ENCODE measurements around the gene PIP4P1.

The PIP4P1 gene

DNA sequence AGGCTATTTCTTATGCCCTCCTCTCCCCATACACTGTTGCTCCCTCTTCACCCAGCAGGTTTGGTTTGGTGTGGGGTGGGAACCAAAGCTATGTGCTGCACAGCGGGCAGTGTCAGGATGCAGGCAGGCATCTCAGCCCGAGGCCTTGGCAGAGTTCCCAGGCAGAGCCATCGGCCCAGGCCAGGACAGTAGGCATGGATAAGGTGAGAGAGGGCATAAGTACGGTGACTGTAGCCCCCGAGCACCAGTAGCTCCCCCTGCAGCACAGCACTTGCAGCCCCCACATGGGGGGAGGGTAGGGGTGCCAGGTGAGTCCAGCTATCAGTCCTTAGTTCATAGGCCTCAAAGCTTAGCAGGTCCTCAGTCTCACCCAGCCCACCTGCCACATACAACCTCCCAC is 32.4 kb downstream of the PIP4P1 start:
- Histone ChIP-seq H3K4me2 (ENCODE audit: low read length) (peak overlapping the region; percentile 95), H3K4me3 (ENCODE audit: low read length) (peak overlapping the region; percentile 73), H3K9me3 (ENCODE audit: control insufficient read depth, insufficient read depth, low read length) (no peaks in the 10 kb centered on the region), H3K4me1 (ENCODE audit: control insufficient read depth, low read length) (peaks cover 44% of the 10 kb centered on the region), H3K36me3 (ENCODE audit: control insufficient read depth, low read length) (no peaks in the 10 kb centered on the region), H3K79me2 (ENCODE audit: control insufficient read depth, low read length) (no peaks in the 10 kb centered on the region), H3K27me3 (ENCODE audit: control insufficient read depth, low read length) (no peaks in the 10 kb centered on the region), H3K9me2 (replicated peaks; ENCODE audit: control insufficient read depth, low read length) (no peaks in the 10 kb centered on the region), H3F3A (ENCODE audit: control insufficient read depth, insufficient read depth) (peaks cover 8% of the 10 kb centered on the region; the same call in 1 of the 2 replicates), H3K27ac (ENCODE audit: low read depth, low read length) (peak overlapping the region; percentile 92), H4K20me1 (ENCODE audit: control insufficient read depth, insufficient read depth, low read depth, low read length) (no peaks in the 10 kb centered on the region)
- TF ChIP-seq, protein P1, sequence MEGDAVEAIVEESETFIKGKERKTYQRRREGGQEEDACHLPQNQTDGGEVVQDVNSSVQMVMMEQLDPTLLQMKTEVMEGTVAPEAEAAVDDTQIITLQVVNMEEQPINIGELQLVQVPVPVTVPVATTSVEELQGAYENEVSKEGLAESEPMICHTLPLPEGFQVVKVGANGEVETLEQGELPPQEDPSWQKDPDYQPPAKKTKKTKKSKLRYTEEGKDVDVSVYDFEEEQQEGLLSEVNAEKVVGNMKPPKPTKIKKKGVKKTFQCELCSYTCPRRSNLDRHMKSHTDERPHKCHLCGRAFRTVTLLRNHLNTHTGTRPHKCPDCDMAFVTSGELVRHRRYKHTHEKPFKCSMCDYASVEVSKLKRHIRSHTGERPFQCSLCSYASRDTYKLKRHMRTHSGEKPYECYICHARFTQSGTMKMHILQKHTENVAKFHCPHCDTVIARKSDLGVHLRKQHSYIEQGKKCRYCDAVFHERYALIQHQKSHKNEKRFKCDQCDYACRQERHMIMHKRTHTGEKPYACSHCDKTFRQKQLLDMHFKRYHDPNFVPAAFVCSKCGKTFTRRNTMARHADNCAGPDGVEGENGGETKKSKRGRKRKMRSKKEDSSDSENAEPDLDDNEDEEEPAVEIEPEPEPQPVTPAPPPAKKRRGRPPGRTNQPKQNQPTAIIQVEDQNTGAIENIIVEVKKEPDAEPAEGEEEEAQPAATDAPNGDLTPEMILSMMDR (IDR thresholded peaks at IDR 0.05; ENCODE audit: low read depth, low read length, poor library complexity, severe bottlenecking), result no peak
- TF ChIP-seq EZH2phosphoT487 (IDR thresholded peaks at IDR 0.05; ENCODE audit: borderline replicate concordance, low read length), result no peak

DNA sequence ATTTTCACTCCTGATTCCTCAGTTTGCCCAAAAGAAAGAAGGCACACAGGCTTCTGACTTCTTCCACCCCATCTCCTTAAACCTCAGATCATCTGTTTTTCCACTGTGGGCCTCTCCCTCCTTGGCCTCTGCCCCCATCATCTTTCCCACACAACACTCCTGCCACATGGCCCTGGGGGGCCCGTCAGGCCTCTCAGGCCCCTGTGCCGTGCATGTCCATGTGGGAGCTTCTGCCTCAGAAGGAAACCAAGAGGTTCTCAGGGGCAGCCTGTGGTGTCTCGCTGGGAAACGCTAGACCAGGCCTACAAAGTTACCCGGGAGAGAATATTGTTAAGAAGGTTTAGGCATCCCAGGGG is 33.2 kb downstream of the PIP4P1 start:
- Histone ChIP-seq H3K27me3 (ENCODE audit: control insufficient read depth, low read length) (no peaks in the 10 kb centered on the region), H3K4me2 (ENCODE audit: low read length) (peak overlapping the region; percentile 95), H3K4me1 (ENCODE audit: control insufficient read depth, low read length) (peaks cover 48% of the 10 kb centered on the region), H3K27ac (ENCODE audit: low read depth, low read length) (peak overlapping the region; percentile 92), H3K36me3 (ENCODE audit: control insufficient read depth, low read length) (no peaks in the 10 kb centered on the region), H3K9me2 (replicated peaks; ENCODE audit: control insufficient read depth, low read length) (no peaks in the 10 kb centered on the region), H4K20me1 (ENCODE audit: control insufficient read depth, insufficient read depth, low read depth, low read length) (no peaks in the 10 kb centered on the region), H3K79me2 (ENCODE audit: control insufficient read depth, low read length) (no peaks in the 10 kb centered on the region), H3K9me3 (ENCODE audit: control insufficient read depth, insufficient read depth, low read length) (no peaks in the 10 kb centered on the region), H3K4me3 (ENCODE audit: low read length) (peak overlapping the region; percentile 73), H3F3A (ENCODE audit: control insufficient read depth, insufficient read depth) (peaks cover 8% of the 10 kb centered on the region; the same call in 1 of the 2 replicates)
- TF ChIP-seq, protein P1 (IDR thresholded peaks at IDR 0.05; ENCODE audit: low read depth, low read length, poor library complexity, severe bottlenecking), result no peak
- TF ChIP-seq EZH2phosphoT487 (IDR thresholded peaks at IDR 0.05; ENCODE audit: borderline replicate concordance, low read length), result no peak

DNA sequence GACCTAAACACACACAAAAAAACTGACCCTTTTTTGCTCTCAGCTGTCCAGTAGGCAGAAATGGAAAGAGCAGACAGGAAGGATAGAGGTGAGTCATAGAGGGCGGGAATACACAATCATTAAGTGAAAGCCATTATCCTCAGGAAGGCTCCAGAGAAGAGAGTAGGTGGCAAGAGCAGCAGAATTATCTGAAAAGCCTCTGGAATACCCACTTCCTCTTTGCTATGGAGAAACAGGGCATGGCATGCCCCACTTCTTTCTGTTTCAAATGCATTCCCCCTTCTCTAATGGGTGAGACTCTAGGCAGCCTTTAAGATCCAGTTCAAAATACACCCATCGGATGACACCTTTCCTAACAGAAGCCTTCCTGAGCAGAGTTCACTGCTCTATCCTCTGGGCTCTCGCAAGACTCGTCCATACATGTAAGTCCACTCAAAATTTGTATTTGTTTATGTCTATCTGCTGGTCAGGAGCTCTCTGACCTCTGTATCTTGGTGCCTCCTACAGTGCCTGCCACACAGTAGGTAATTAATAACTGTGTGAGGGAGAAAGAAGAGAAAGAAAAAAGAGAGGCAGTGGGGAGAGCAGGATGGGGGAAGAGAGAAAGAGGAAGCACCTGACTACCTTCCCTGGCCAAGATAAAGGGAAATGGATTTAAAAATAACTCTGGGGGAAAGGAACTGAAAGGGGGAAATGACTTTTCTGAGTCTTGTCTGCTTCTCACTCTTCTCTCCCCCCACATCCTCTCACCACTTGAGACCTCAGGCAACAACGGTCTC is 33.8 kb downstream of the PIP4P1 start:
- Histone ChIP-seq H4K20me1 (ENCODE audit: control insufficient read depth, insufficient read depth, low read depth, low read length) (no peaks in the 10 kb centered on the region), H3K27me3 (ENCODE audit: control insufficient read depth, low read length) (no peaks in the 10 kb centered on the region), H3K79me2 (ENCODE audit: control insufficient read depth, low read length) (no peaks in the 10 kb centered on the region), H3K36me3 (ENCODE audit: control insufficient read depth, low read length) (no peaks in the 10 kb centered on the region), H3K4me1 (ENCODE audit: control insufficient read depth, low read length) (peaks cover 50% of the 10 kb centered on the region), H3F3A (ENCODE audit: control insufficient read depth, insufficient read depth) (peaks cover 8% of the 10 kb centered on the region; the same call in 1 of the 2 replicates), H3K4me2 (ENCODE audit: low read length) (peak overlapping the region; percentile 95), H3K9me3 (ENCODE audit: control insufficient read depth, insufficient read depth, low read length) (no peaks in the 10 kb centered on the region), H3K9me2 (replicated peaks; ENCODE audit: control insufficient read depth, low read length) (no peaks in the 10 kb centered on the region), H3K27ac (ENCODE audit: low read depth, low read length) (peak overlapping the region; percentile 92), H3K4me3 (ENCODE audit: low read length) (peak overlapping the region; percentile 73)
- no peak for TF ChIP-seq EZH2phosphoT487 (IDR thresholded peaks at IDR 0.05; ENCODE audit: borderline replicate concordance, low read length)
- TF ChIP-seq, protein P1 (IDR thresholded peaks at IDR 0.05; ENCODE audit: low read depth, low read length, poor library complexity, severe bottlenecking), result no peak
